GM21576 (cell line): ENCODE data around the gene VSTM2L.
"Not testable (repeated sequence)": the region's sequence is repeated elsewhere in the genome, so short reads cannot be mapped to it uniquely, and the experiment has no call there.

Experiments used
- ATAC-seq: cut with Tn5 transposase; IDR thresholded peaks from one replicate; pipeline ENCODE4 v1.9.1; 2021; ENCODE audit warnings: mild to moderate bottlenecking, moderate library complexity; ENCODE audit not compliant: unreplicated experiment

Gene VSTM2L

DNA sequence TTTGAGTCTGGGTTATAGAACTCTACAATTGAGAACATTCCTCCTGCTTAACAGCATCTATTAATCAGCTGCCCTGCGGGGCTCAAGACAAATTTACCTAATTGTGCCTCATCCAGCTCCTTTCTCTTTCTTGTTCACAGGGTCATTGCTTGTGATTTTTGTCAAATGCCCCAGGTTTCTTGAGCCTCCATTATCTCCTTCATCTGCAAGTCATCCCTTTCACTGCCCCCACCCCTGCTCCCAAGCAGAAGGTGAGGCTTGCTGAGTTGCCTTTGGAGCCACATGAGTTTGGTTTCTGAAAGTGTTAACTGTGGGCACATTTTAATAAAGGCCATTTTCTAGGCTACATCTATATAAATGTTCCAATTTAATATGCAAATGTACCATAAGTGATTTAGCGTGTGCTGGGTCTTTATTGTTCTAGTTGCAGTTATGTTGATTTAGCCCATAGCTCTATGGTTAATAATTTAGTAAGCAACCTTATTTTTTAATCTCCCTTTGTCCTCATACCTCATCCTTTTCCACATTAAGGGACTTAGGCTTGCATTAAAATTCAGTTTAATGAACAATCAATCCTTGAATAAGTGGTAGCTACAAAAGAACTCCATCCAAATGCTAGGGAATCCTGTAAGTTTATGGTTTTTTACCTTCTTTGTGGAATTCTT lies 56.1 kb downstream of the VSTM2L start:
- no peak for ATAC-seq

DNA sequence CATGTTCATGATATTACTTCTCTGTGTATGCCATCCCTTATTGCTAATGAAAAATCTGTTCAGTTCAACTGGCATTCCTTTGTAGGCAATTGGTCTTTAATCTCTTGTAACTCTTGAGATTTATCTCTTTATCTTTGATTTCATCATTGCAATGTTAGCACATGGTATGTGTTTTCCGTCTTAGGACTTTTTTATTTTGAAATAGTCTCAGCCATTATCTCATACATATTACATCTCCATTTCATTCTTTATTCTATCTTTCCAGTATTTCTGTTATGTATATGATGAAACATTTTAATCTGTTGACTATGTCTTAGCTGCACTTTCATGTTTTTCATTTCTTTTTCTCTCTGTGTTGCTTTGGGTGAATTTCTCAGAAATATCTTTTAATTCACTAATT lies 58.1 kb downstream of the VSTM2L start:
- ATAC-seq = no peak

DNA sequence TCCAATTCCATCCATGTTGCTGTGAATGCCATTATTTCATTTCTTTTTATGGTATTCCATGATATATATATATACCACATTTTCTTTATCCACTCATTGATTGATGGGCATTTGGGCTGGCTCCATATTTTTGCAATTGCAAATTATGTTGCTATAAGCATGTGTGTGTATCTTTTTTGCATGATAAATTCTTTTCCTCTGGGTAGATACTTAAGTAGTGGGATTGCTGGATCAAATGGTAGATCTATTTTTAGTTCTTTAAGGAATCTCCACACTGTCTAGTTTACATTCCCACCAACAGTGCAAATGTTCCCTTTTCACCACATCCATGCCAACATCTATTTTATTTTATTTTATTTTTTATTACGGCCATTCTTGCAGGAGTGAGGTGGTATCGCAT lies 60.6 kb downstream of the VSTM2L start:
- ATAC-seq = not testable (repeated sequence)

DNA sequence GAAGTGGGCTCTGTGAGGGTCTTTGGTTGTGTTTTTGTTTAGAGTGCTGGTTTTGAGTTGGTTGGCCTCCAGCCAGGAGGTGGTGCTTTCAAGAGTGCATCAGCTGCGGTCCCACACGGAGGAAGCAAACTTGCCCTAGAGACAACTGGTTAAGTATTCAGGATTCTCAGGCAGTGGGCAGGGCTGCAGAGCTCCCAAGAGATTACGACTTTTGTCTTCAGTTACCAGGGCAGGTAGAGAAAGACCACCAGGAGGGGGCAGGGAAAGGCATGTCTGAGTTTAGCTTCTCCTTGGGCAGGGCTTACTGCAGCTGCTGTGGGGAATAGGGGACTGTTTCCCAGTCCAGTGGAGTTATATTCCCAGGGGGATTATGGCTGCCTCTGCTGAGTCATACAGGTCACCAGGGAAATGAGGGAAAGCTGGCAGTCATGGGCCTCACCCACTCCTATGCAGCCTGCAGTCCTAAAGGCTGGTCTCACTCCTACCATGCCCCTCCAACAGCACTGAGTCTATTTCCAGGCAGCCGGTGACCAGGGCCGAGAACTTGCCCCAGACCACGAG lies 66.0 kb downstream of the VSTM2L start:
- ATAC-seq = no peak

DNA sequence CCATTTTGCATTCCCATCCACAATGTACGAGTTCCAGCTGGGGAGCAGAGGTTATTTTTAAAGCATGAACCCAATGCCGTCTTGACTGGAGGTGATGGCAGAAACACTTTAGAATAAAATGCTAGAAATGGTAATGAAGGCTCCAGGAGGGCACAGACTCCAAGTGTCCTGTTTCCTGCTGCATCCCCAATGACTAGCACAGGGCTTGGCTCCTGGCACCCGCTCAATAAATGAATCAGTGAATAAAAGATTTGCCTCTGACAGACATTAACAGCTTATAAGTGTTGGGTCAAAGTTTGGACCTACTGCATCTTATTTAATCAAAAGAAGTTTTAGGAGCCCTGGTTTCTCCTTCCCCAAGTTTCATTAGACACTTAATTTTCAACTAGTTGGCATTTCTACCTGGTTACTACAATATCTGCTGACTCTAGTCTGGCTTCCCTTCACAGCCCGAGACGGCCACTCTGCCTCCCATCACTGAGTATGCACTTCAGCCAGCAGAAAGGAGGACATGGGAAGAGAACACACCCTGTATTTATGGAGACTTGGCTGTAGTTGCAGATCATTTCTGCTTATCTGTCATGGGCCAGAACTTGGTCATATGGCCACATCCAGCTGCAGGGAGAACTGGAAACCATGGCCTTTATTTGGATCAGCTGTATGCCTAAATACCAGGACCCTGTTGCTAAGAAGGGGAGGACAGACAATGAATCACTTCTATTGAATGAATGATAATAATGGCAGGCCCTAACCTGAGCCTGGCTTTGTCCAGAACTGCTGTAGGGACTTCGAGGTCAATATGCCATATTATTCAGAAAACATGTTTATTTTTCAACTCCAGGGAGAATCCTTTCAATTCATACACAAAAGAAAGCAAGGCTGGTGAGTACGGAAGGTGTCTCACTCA lies 67.3 kb downstream of the VSTM2L start:
- no peak for ATAC-seq

DNA sequence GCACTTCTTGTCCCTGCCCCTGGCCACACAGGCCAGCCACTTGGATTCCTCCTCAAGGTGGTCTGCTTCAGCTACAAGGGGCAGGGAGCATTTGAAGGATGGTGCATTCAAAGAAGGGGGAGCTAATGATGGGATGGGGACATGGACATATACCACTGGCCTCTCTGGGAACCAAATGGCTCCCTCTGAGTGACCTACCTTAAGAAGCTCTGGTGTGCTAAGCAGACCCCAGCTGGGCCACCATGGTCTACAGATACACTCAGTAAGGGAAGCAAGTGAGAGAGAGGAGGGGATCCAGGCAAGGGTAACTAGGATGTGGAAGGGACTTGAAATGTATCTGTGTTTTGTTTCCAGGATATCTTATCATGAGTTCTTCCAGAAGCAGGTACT lies 67.9 kb downstream of the VSTM2L start:
- no peak for ATAC-seq

DNA sequence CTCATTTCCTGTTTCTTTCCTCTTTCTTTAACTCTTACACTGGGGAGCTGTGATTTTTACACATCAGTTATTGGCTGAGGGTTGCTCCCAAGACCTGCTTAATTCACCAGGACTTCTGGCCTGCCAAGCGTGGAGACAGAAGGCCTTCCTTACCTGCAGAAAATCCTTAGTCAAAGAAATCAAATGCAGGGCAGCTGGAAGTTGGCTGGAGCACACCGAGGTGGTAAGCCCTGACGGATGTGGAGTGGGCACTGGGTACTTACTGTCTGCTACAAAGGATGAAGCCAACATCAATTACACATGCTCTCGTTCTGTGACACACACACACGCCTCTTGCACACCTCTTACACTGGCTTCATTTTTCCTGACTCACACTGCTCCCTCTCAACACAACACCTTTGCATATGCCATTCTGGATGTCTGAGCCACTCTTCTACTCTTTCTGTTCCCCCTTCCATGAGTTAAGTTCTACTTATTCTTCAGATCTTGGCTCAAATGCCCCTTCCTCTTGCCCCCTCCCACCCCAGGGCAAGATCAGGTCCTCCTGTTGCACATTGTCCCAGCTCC lies 68.7 kb downstream of the VSTM2L start:
- no peak for ATAC-seq

DNA sequence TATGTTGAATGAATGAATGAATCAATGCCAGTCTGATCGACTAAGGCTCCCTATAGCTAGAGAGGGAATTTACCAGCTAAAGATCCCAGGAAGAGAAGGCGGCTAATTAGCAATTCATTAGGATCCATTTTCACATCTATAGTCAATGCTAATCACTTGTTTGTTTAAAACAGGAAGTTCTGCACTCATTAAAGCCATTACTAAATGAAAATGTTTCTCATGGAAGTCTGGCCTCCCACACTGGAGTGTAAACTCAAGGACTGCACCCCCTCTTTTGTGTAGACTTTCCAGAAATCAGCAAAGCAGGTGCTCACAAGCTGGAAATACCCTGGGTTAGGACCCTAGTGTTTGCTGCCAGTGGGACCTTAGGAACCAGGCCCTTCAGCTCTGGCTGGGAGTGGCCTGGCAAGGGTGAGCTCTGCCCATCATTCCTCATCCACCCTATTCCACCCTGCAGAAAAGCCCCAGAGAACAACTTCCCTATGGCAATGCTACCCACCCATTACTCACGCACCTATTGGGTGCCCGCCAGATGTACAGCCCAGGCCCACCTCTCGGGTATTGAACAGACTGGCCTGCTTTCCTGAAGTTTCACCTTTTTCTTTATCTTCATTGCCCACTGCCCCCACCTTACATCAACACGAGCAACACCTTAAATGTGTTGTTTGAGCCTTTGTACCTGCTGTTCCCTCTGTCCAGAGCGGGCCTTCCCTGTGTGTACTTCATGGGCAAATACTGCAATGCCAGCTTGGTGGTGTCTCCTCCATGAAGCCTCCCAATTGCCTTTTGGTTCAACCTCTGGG lies 69.5 kb downstream of the VSTM2L start:
- no peak for ATAC-seq

DNA sequence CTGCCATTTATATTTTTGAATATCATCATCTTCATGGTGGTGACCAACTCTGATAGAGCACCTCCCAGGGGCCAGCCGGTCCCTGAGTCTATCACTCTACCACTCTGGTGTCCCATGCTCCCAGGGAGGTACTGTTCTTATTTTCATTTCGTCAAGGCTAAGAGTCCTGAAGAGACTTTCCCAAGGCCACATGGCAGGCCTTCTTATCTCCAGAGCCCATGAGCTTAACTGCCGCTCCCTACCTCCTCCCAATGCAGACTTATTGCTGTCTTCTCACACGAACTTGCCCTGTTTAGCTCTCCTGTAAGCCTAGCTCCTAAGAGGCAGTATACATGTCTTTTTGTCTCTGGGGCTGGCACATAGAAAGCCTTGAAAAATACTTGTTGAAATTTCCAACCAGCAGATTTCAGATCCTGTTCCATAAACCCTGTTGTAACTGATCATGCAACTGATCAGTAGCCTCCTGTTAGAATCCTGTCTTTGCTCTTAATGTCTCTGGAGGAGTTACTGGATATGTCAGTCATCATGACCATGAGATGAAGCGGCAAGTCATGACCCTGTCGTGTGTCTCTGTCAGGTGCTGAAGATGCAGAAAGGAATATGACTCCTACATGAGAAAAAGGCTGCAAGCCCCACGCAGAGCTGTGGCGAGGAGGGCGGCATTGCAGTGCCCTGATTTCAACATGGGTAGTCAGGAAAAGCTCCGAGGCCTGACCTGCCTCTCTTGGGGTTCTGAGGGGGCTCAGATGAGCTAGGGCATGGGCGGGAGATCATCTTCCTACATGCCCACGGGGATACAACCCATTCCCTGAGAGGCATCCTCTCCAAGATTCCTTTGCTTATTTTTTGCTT lies 70.4 kb downstream of the VSTM2L start:
- no peak for ATAC-seq

DNA sequence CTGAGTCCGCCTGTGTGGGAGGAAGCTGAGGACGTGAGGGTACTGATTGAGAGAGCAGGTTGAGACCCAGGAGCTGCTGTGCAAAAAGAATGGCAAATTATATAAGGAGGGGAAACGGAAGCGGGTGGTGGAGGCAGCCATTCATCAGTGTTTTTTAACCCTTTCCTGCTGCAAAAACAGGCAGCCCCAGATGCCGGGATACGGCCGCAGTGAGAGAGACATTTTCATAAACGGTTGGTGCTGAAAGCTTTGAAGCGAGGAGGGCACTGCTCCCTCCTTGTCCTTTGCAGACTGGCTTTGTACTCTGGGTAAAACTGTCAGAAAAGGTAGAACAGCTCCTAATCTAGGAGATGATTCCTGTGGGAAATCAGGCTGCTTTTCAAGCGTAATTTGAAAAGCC lies 74.0 kb downstream of the VSTM2L start:
- no peak for ATAC-seq

DNA sequence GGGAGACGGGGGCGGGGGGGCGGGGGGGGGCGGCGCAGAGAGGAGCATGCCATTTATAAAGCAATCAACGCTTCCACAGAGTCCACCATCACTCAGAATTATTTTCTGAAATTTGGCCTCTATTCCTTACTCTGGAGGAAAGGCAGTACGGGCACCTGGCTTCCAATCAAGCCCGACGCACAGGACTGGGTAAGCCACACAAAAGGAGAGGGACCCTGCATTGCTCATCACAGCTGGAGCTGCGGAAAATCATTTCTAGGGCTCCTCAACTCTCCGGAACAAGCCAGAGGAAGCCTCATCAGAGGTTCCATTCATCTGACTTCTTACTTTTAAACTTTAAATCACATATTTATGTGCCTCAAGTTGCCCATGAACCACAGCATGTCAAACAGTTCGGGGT lies 74.4 kb downstream of the VSTM2L start:
- ATAC-seq = no peak

DNA sequence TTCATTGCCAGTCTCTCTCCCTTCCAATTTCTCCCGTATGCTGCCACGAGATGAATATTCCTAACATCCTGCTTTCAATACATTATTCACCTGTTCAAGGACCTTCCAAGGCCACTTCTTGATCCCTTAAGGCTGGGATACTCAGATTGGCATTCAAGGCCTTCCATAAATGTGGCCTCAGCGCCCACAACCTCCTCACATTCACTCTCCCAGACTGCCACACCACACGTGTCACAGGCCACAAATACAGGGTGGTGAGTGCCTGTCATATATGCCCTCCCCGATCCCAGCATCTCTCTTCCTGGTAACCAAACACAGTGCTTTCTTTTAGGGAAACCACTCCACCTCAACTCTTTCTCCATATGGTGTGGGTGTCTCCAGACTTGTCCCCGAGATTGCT lies 74.9 kb downstream of the VSTM2L start:
- ATAC-seq = no peak

DNA sequence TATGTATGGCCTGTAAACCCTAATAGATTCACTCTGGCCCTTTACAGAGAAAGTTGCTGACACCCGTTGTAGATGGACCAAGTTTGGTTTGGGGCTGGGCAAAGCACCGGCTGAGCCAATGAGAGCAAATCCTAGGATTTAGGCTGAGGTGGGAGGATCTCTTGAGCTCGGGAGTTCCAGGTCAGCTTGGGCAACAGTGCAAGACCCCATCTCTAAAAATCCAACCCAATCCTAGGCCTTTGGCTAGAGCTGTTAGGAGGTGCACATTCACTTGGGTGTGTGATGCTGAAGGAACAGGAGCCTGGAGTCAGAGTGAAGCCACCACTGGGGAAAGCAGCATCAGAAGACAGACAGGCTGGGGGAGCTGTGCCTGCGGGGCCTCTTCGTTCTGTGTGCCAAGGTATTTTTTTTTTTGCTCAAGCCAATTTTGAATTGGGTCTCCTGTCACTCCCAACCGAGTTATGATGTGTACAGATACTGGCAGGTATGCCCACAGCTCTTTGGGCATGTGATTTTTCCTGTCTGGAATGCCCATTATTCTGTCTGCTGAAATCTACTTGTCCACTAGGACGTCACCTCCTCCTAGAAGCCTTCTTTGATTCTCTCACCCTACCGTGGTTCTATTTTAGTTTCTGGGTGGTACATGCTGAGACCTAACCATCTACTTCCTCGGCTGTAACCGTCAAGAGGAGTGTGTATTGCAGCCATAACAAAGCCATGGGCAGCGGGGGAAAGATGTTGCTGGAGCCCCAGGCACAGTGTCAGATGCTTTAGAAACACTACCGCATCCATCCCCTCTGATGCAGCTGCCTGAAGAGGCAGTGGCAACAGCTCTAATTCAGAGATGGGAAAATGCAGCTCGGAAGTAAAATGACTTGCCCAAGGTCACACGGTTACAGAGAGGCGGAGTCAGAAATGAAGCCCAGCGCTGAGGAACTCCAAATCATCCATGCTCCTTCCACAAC lies 76.4 kb downstream of the VSTM2L start:
- ATAC-seq = no peak

DNA sequence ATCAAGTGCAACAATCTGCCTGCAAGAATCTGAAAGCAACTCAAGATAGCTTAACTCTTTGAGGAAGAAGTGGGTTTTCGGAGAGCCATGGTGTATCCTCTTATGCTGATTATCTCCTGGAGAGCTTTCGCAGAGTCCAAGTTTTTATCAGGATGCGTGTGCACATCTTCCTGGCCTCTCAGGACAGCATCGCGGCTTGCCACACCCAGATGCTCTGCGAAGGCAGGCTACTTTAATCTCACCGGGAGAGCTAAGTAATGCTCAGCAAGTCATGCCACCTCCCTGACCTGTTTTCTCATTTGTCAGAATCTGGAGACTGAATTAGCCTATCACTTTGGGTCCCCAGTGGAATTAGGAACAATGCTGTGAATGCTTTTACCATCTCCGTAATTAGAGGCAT lies 77.5 kb downstream of the VSTM2L start:
- no peak for ATAC-seq

DNA sequence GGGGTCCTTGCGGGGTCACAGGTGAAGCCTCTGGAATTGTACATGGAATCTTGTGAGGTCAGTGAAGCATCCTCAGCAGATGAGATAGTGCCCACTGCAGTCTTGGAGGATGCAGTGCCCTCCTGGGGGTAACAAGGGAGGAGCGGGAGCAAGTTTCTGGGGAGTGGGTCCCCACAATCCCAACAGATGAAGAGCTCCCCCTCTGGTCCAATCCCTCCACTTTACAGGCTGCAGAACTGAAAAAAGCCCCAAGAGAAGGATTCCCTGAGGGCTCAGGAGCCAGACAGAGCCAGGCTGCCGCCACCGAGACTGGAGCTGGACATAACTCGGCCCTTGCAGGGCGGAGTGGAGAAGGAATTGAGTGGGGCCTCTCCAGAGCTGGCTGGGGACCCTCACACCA lies 77.9 kb downstream of the VSTM2L start:
- no peak for ATAC-seq

DNA sequence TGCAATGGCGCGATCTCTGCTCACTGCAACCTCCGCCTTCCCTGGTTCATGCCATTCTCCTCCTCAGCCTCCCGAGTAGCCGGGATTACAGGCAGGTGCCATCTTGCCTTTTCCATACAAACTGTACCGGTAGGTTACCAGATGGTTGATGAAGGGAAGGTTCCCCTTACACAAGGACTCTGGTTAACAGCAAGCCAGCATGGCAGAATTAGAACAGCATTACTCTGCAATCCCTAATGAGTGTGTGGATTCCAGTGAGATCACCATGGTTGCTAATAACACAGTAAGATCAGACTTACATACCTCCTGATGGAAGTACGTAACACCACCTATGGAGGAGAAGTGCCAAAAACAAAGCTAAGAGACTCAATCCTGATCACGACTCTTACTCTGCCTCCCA lies 78.6 kb downstream of the VSTM2L start:
- ATAC-seq = no peak

DNA sequence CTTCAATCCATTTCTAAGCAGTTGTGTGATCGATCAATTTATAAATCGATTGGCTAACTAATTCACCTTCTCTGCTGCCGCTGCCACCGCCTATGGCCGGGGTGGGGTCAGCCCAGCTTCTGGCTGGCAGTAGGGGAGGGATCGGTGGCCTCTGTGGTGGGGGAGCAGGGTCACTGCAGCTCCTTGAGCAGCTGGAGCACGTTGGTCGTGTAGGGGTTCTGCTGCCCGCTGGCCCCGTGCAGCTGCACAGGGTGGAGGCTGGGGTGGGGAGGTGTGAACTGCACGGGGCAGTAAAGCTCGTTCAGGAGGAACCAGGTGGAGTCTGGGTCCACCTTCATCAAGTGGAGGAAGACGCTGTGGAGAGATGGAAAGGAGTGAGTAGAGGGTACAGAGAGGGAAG lies 80.4 kb downstream of the VSTM2L start:
- no peak for ATAC-seq

DNA sequence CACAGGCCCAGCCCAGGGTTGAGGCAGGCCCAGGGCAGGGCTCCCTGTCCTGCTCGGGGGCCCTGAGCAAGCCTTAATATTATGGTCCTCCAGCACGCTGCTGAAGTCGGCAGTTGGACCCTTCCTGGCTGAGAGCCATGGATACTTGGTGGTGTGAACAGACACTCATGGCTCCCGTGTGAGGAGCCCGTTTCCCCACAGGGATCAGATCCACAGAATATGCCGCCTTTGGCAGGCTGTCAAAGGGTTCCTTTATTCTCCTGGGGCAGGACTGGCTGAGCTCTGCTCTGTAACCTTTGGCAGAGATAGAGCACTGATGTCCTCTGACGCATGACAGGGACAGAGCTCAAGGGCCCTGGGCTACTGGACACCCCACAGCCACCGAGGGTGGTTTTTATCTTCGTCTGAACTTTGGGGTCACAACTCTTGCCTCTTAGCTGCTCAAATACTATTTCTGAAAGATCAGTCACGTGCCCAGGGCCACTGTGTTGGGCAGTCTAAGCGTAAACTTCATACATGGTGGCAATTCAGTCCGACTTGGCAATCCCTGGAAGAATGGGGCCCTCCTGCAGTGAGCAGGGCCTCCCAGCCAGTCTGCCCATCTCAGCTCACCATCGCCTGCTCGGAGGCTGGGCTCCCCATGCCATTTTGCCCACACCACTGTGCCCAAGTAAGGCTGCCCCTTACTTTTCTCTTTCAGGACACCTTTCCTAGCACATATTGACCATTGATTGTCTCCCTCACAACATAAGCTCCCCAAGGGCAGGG lies 81.3 kb downstream of the VSTM2L start:
- no peak for ATAC-seq
